Heart left ventricle (tissue), 13 donors: ENCODE measurements around the gene AP2A1.

Experiments
- CTCF ChIP-seq, 12 donors: fragments of 200-600 bp; sonication (generic) in 4 of 12; IDR thresholded peaks; one replicate each; pipeline versions ENCODE4 v1.5.0 to v1.8.0; 2018 to 2022; ENCODE audit warnings: antibody characterized with exemption in 12 of 12, mild to moderate bottlenecking in 5 of 12
- POLR2A ChIP-seq, 2 donors: fragments of 450-650 bp; IDR thresholded peaks; one replicate each; pipeline ENCODE4 v1.6.1; 2017; ENCODE audit warnings: antibody characterized with exemption in 2 of 2, mild to moderate bottlenecking in 2 of 2, moderate library complexity in 2 of 2
- donor health status: ischemic (EF 13 %, LVEDD 7.1; RV severe dilation, severe dysfunction).
- donor health status: DM: no; HTN: yes; CAD: no.
- donor health status: DM: no; HTN: no; CAD: no.
- donor health status: ischemic (EF 25% LVEDD 6.9; RV normal size, moderate dysfunction).
- donor health status: ischemic (EF 25% LVEDD 5.7; RV mildly dilated, moderate dysfunction).
- donor health status: ischemic (EF 35%, LVEDD 5.7; RV mildly dilated, moderate dysfunction).
- donor health status: nonischemic (EF 11% LVEDD 7.7; RV severe dilation, severe dysfunction).
- donor health status: DM: yes; HTN: yes; CAD: no.
- donor health status: PGD.
- donor health status: ischemic (EF 29% LVEDD 5.4; RV normal size, mild dysfunction).
- donor health status: nonischemic (EF 23%, LVEDD 6.1; RV moderate dilation, normal function).

- TF ChIP-seq CTCF (IDR thresholded peaks at IDR 0.05), result no peak
- TF ChIP-seq POLR2A (IDR thresholded peaks at IDR 0.05), result peak; percentile 29 to 86
Observed at GRCh38 chr19:49850487-49851342, 83.9 kb downstream of the AP2A1 start, which contains the start of gene PTOV1.
